DND-41 (cell line): ENCODE results near the gene SEMA4C.

Source experiments
- EZH2 ChIP-seq: IDR thresholded peaks from 3 replicates; pipeline ENCODE4 v1.6.1; 2012; ENCODE audit warnings: borderline replicate concordance, low read depth, mild to moderate bottlenecking, moderate library complexity, low read length, inconsistent platforms; ENCODE audit not compliant: severe bottlenecking
- TF ChIP-seq, protein P1 (sequence below): IDR thresholded peaks from 2 replicates; pipeline ENCODE4 v1.5.1; 2012; ENCODE audit warnings: borderline replicate concordance, low read length, moderate library complexity, mild to moderate bottlenecking; ENCODE audit not compliant: poor library complexity, severe bottlenecking; ENCODE audit errors: extremely low read depth

DNA sequence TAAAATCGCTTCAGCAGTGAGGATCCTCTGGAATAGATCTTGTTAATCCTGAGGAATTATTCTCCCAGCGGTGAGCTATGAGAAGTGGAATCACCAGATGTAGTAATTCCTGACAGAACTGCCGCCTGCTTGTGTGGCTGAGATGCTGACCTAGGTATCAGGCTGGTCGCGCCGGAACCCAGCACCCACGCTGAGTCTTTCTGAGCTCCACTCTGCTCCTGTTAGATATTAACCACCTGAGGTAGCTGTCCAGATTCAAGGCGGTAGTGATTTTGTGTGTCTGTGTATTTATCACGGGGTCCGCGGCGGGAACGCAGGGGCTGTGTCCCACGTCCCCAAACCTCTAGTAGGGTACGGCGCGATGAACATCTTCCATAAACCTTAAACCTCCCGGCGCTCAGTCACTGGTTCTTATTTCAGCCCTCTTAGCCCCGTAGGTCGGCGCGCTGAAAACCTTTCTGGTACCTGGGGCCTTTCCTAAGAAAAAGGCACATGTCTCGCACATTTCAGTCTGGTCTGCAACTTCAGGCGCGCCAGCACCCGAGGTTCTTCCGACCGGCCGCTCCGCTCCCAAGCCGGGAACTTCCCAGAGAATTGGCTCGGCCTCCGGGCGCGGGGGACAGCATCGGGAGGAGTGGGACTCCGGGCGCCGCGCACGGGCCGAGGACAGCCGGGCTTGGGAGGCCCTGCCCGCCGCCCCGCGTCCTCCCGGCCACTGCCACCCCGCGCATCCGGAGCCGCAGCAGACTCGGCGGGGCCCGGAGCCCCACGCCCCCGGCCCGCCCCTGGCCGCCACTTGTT is 54.4 kb downstream of the SEMA4C start:
- TF ChIP-seq, protein P1, sequence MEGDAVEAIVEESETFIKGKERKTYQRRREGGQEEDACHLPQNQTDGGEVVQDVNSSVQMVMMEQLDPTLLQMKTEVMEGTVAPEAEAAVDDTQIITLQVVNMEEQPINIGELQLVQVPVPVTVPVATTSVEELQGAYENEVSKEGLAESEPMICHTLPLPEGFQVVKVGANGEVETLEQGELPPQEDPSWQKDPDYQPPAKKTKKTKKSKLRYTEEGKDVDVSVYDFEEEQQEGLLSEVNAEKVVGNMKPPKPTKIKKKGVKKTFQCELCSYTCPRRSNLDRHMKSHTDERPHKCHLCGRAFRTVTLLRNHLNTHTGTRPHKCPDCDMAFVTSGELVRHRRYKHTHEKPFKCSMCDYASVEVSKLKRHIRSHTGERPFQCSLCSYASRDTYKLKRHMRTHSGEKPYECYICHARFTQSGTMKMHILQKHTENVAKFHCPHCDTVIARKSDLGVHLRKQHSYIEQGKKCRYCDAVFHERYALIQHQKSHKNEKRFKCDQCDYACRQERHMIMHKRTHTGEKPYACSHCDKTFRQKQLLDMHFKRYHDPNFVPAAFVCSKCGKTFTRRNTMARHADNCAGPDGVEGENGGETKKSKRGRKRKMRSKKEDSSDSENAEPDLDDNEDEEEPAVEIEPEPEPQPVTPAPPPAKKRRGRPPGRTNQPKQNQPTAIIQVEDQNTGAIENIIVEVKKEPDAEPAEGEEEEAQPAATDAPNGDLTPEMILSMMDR: no peak
- TF ChIP-seq EZH2: no peak
